Heart right ventricle (tissue), 16 donors: Measurements from ENCODE around the gene ALDH1A3. TPM values are rescaled to one million over a fixed set of nuclear protein-coding genes. Genes with fewer than 3 reads are reported as not detected.

Source experiments
- ATAC-seq, 8 donors: fragments of 200-7000 bp; cut with Tn5 transposase; one replicate each; pipeline ENCODE4 v1.9.1; 2020; ENCODE audit warnings: mild to moderate bottlenecking in 8 of 8, moderate library complexity in 8 of 8, moderate number of reproducible peaks in 1 of 8
- DNase-seq, 2 donors: peaks; one replicate each; pipeline ENCODE4 v3.0.0-alpha.2; 2020
- H3K27ac ChIP-seq, 10 donors: fragments of 200-600 bp; sonication (generic) in 2 of 10; one replicate each; pipeline versions ENCODE4 v1.5.0 to v1.8.0; 2020 to 2022; ENCODE audit warnings: mild to moderate bottlenecking in 3 of 10
- H3K27me3 ChIP-seq, 7 donors: fragments of 200-600 bp; one replicate each; pipeline ENCODE4 v1.8.0; 2021 to 2022; ENCODE audit warnings: mild to moderate bottlenecking in 2 of 7
- H3K36me3 ChIP-seq, 9 donors: fragments of 200-600 bp; sonication (generic) in 1 of 9; one replicate each; pipeline versions ENCODE4 v1.5.0 to v1.8.0; 2020 to 2022; ENCODE audit warnings: mild to moderate bottlenecking in 2 of 9
- H3K4me1 ChIP-seq, 9 donors: fragments of 200-600 bp; sonication (generic) in 1 of 9; one replicate each; pipeline versions ENCODE4 v1.5.0 to v1.8.0; 2020 to 2022; ENCODE audit warnings: mild to moderate bottlenecking in 4 of 9
- H3K4me3 ChIP-seq, 10 donors: fragments of 200-600 bp; sonication (generic) in 2 of 10; one replicate each; pipeline versions ENCODE4 v1.5.0 to v1.8.0; 2020 to 2022; ENCODE audit warnings: mild to moderate bottlenecking in 7 of 10, moderate library complexity in 2 of 10
- H3K9me3 ChIP-seq, 11 donors: fragments of 200-600 bp in 10 of 11; sonication (generic) in 2 of 11; one replicate each; pipeline versions ENCODE4 v1.5.0 to v1.8.0; 2013 to 2022; ENCODE audit warnings: mild to moderate bottlenecking in 2 of 11, control low read depth in 1 of 11, moderate library complexity in 1 of 11
- CTCF ChIP-seq, 9 donors: fragments of 200-600 bp; sonication (generic) in 2 of 9; IDR thresholded peaks; one replicate each; pipeline versions ENCODE4 v1.5.0 to v1.8.0; 2021 to 2022; ENCODE audit warnings: antibody characterized with exemption in 9 of 9, mild to moderate bottlenecking in 5 of 9, moderate library complexity in 1 of 9
- WGBS, 2 donors: extraction: QIAGEN DNeasy Blood & Tissue Kit; methylation state at CpG; one replicate each; pipeline ENCODE4 v1.1.7; 2013; ENCODE audit warnings: inconsistent platforms in 1 of 2; 5-methylcytosine and 5-hydroxymethylcytosine counted together
- intact Hi-C, 10 donors: fragments of 100-400 bp; cut with DNase I; formaldehyde crosslinking; loops; one replicate each; pipeline versions ENCODE4 v1.11.1 to v1.14.2; 2022
- polyA plus RNA-seq, 2 donors: library from polyadenylated mRNA; stranded (reverse); fragments of 200-250 nt; gene quantifications; one replicate each; pipeline ENCODE4 v1.2.3, GENCODE V29; 2013
- total RNA-seq, 10 donors: library from RNA; stranded (reverse); fragmentation: NEBNext Ultra II Directional in 3 of 10; extraction: Animal tissue kit (Norgen Biotek cat#: 25700) in 3 of 10; gene quantifications; one replicate each; pipeline versions ENCODE4 v1.2.1 to v1.2.4, GENCODE V29; 2021 to 2023
- donor health status: Arrhythmogenic right ventricular cardiomyopathy.
- donor health status: ischemic (EF 13 %, LVEDD 7.1; RV severe dilation, severe dysfunction).
- donor health status: healthy with polysubstance abuse.
- donor health status: DM: no; HTN: yes; CAD: no.
- donor health status: DM: no; HTN: no; CAD: no.
- donor health status: ischemic (EF 25% LVEDD 6.9; RV normal size, moderate dysfunction).
- donor health status: ischemic (EF 25% LVEDD 5.7; RV mildly dilated, moderate dysfunction).
- donor health status: healthy.
- donor health status: DM: yes; HTN: yes; CAD: no.
- donor health status: Ischemic cardiomyopathy.
- donor health status: ischemic (EF 35%, LVEDD 5.7; RV mildly dilated, moderate dysfunction).
- donor health status: nonischemic (EF 11% LVEDD 7.7; RV severe dilation, severe dysfunction).
- donor health status: DM: yes; HTN: yes; CAD: no.
- donor health status: PGD.
- donor health status: ischemic (EF 29% LVEDD 5.4; RV normal size, mild dysfunction).
- donor health status: nonischemic (EF 23%, LVEDD 6.1; RV moderate dilation, normal function).

Gene ALDH1A3
- total and polyA plus RNA-seq, 12 donors = 0.96 to 24.9 (median 2.3) TPM

- TF ChIP-seq CTCF (IDR thresholded peaks at IDR 0.05) = no peak
- 80 to 89% methylated on average over 7 of the region's 7 CpGs for WGBS, 2 donors
- peaks cover 0 to 2% (median 0%) of the 10 kb centered on the region in 9 donors for H3K36me3 ChIP-seq
Measured at GRCh38 chr15:100885811-100886210, 6.2 kb downstream of the ALDH1A3 start.

GRCh38 chr15:100887211-100887913, 7.7 kb downstream of the ALDH1A3 start:
- Histone ChIP-seq H3K4me3 (no peak overlapping the region), H3K9me3 (no peaks in the 10 kb centered on the region), H3K36me3 (peaks cover 0 to 14% (median 0%) of the 10 kb centered on the region in 9 donors), H3K4me1 (peaks cover 0 to 21% (median 12%) of the 10 kb centered on the region in 9 donors), H3K27ac (no peak overlapping the region), H3K27me3 (peaks cover 0 to 95% (median 66%) of the 10 kb centered on the region in 7 donors)
- DNase-seq = no peak
- ATAC-seq = no peak
- 92% methylated on average over 22 of the region's 22 CpGs for WGBS, 2 donors
- no peak for TF ChIP-seq CTCF (IDR thresholded peaks at IDR 0.05)
- intact Hi-C loops = no loop called here

More at GRCh38 chr15:100885811-100886210, 6.2 kb downstream of the ALDH1A3 start:
- peaks cover 0 to 19% (median 12%) of the 10 kb centered on the region in 9 donors for H3K4me1 ChIP-seq
- H3K27me3 ChIP-seq = peaks cover 0 to 95% (median 66%) of the 10 kb centered on the region in 7 donors
- DNase-seq = no peak
- no peaks in the 10 kb centered on the region for H3K9me3 ChIP-seq
- ATAC-seq = no peak
- no peak overlapping the region for H3K4me3 ChIP-seq
- H3K27ac ChIP-seq = no peak overlapping the region
- intact Hi-C loops = no loop called here

GRCh38 chr15:100889385-100890050, 9.9 kb downstream of the ALDH1A3 start:
- ATAC-seq = peak; percentile 56 to 85 (median 75)
- peaks cover 0 to 21% (median 12%) of the 10 kb centered on the region in 9 donors for H3K4me1 ChIP-seq
- no peak overlapping the region for H3K4me3 ChIP-seq
- WGBS, 2 donors = 40 to 44% methylated on average over 20 of the region's 20 CpGs
- H3K27ac ChIP-seq = peak overlapping the region in 5 of 10 donors; percentile 8 to 43 (median 29)
- no peaks in the 10 kb centered on the region for H3K9me3 ChIP-seq
- peak in 1 of 2 donors; percentile 53 for DNase-seq
- intact Hi-C loops = loop anchor here in 1 of 10 donors (2.0 kb wide), 1 partner anchor 77 kb away; no protein-coding TSS in a partner anchor
- H3K36me3 ChIP-seq = peaks cover 0 to 22% (median 0%) of the 10 kb centered on the region in 9 donors
- TF ChIP-seq CTCF (IDR thresholded peaks at IDR 0.05) = no peak
- peaks cover 0 to 89% (median 58%) of the 10 kb centered on the region in 7 donors for H3K27me3 ChIP-seq

- H3K4me1 ChIP-seq = peaks cover 0 to 21% (median 12%) of the 10 kb centered on the region in 9 donors
- no peaks in the 10 kb centered on the region for H3K9me3 ChIP-seq
- intact Hi-C loops = loop anchor here in 1 of 10 donors (2.0 kb wide), 1 partner anchor 77 kb away; no protein-coding TSS in a partner anchor
- H3K27ac ChIP-seq = peak overlapping the region in 5 of 10 donors; percentile 8 to 43 (median 29)
- DNase-seq (no peak), ATAC-seq (no peak)
- H3K36me3 ChIP-seq = peaks cover 0 to 22% (median 0%) of the 10 kb centered on the region in 9 donors
- TF ChIP-seq CTCF (IDR thresholded peaks at IDR 0.05) = no peak
- peaks cover 0 to 82% (median 53%) of the 10 kb centered on the region in 7 donors for H3K27me3 ChIP-seq
- WGBS, 2 donors = 80 to 82% methylated on average over 10 of the region's 10 CpGs
- no peak overlapping the region for H3K4me3 ChIP-seq
Measured at GRCh38 chr15:100890051-100890720, 10.6 kb downstream of the ALDH1A3 start.
